H9 (cell line): ENCODE measurements around the gene KRTAP10-6. TPM values are rescaled to one million over a fixed set of nuclear protein-coding genes. Genes with fewer than 3 reads are reported as not detected.

Experiments used
- DNase-seq: peaks from one replicate; pipeline ENCODE4 v3.0.0-alpha.2; 2017
- H2AFZ ChIP-seq: one replicate; pipeline ENCODE4 v1.6.1; 2013; ENCODE audit warnings: mild to moderate bottlenecking, low read length, control low read depth, moderate library complexity
- H2AK5ac ChIP-seq: 2 replicates; pipeline ENCODE4 v1.6.1; 2013; ENCODE audit warnings: low read length, control low read depth, mixed read lengths; ENCODE audit not compliant: insufficient read length
- H2BK120ac ChIP-seq: one replicate; pipeline ENCODE4 v1.6.1; 2013; ENCODE audit warnings: low read depth, mild to moderate bottlenecking, low read length, control low read depth, inconsistent platforms; ENCODE audit not compliant: poor library complexity, severe bottlenecking
- H2BK12ac ChIP-seq: 2 replicates; pipeline ENCODE4 v1.6.1; 2013; ENCODE audit warnings: low read length, control low read depth, mixed read lengths, low read depth; ENCODE audit not compliant: insufficient read length
- H2BK15ac ChIP-seq: 2 replicates; pipeline ENCODE4 v1.6.1; 2013; ENCODE audit warnings: low read depth, low read length, control low read depth
- H2BK20ac ChIP-seq: one replicate; pipeline ENCODE4 v1.6.1; 2013; ENCODE audit warnings: low read depth, mild to moderate bottlenecking, low read length, control low read depth, inconsistent platforms; ENCODE audit not compliant: poor library complexity, severe bottlenecking
- H2BK5ac ChIP-seq: 2 replicates; pipeline ENCODE4 v1.6.1; 2013; ENCODE audit warnings: low read length, control low read depth, mixed read lengths; ENCODE audit not compliant: insufficient read length
- H3K14ac ChIP-seq: 2 replicates; pipeline ENCODE4 v1.6.1; 2013; ENCODE audit warnings: low read length, control low read depth; ENCODE audit not compliant: insufficient read depth
- H3K18ac ChIP-seq: 2 replicates; pipeline ENCODE4 v1.6.1; 2013; ENCODE audit warnings: low read depth, mild to moderate bottlenecking, mixed read lengths, low read length, control low read depth; ENCODE audit not compliant: insufficient read length
- H3K23ac ChIP-seq: 2 replicates; pipeline ENCODE4 v1.6.1; 2013; ENCODE audit warnings: low read length, control low read depth, mixed read lengths, low read depth; ENCODE audit not compliant: insufficient read length
- H3K23me2 ChIP-seq: 2 replicates; pipeline ENCODE4 v1.6.1; 2013; ENCODE audit warnings: low read depth, mild to moderate bottlenecking, mixed read lengths, low read length, control low read depth; ENCODE audit not compliant: insufficient read length, poor library complexity, severe bottlenecking
- H3K27ac ChIP-seq: 2 replicates; pipeline ENCODE4 v1.5.1; 2013; ENCODE audit warnings: low read length, control low read depth, mixed read lengths, low read depth; ENCODE audit not compliant: insufficient read length
- H3K27me3 ChIP-seq: 2 replicates; pipeline ENCODE4 v1.6.1; 2013; ENCODE audit warnings: low read length, control low read depth, inconsistent platforms; ENCODE audit not compliant: insufficient read depth
- H3K4ac ChIP-seq: 2 replicates; pipeline ENCODE4 v1.6.1; 2013; ENCODE audit warnings: low read depth, mild to moderate bottlenecking, control low read depth, inconsistent platforms, low read length, moderate library complexity
- H3K4me1 ChIP-seq: 2 replicates; pipeline ENCODE4 v1.6.1; 2013; ENCODE audit warnings: low read length, control low read depth, inconsistent platforms; ENCODE audit not compliant: insufficient read depth
- H3K4me2 ChIP-seq: 2 replicates; pipeline ENCODE4 v1.6.1; 2013; ENCODE audit warnings: low read length, control low read depth, mixed read lengths; ENCODE audit not compliant: insufficient read length, insufficient read depth
- H3K56ac ChIP-seq: 2 replicates; pipeline ENCODE4 v1.6.1; 2013; ENCODE audit warnings: low read depth, mild to moderate bottlenecking, mixed read lengths, low read length, control low read depth; ENCODE audit not compliant: insufficient read length
- H3K79me1 ChIP-seq: 2 replicates; pipeline ENCODE4 v1.6.1; 2013; ENCODE audit warnings: low read depth, mild to moderate bottlenecking, moderate library complexity, low read length, control low read depth, inconsistent platforms; ENCODE audit not compliant: insufficient read depth, poor library complexity, severe bottlenecking
- H3K79me2 ChIP-seq: 2 replicates; pipeline ENCODE4 v1.6.1; 2013; ENCODE audit warnings: low read length, control low read depth, inconsistent platforms; ENCODE audit not compliant: insufficient read depth
- H3K9ac ChIP-seq: 2 replicates; pipeline ENCODE4 v1.6.1; 2013; ENCODE audit warnings: low read length, control low read depth, mixed read lengths; ENCODE audit not compliant: insufficient read length; ENCODE audit errors: extremely low read depth
- H3K9me3 ChIP-seq: one replicate; pipeline ENCODE4 v1.6.1; 2013; ENCODE audit warnings: low read depth, low read length, inconsistent platforms; ENCODE audit not compliant: control insufficient read depth
- H3T11ph ChIP-seq: one replicate; pipeline ENCODE4 v1.6.1; 2013; ENCODE audit warnings: mild to moderate bottlenecking, low read length, control low read depth, inconsistent platforms
- H4K20me1 ChIP-seq: one replicate; pipeline ENCODE4 v1.6.1; 2013; ENCODE audit not compliant: control insufficient read depth, insufficient read length, insufficient read depth
- H4K5ac ChIP-seq: 2 replicates; pipeline ENCODE4 v1.6.1; 2013; ENCODE audit warnings: low read depth, mild to moderate bottlenecking, mixed read lengths, low read length, control low read depth; ENCODE audit not compliant: insufficient read length
- H4K8ac ChIP-seq: replicated peaks from 2 replicates; pipeline ENCODE4 v1.6.1; 2013; ENCODE audit warnings: low read length, control low read depth, mixed read lengths, low read depth; ENCODE audit not compliant: insufficient read length
- H4K91ac ChIP-seq: 2 replicates; pipeline ENCODE4 v1.6.1; 2013; ENCODE audit warnings: low read depth, mild to moderate bottlenecking, moderate library complexity, mixed read lengths, low read length, control low read depth; ENCODE audit not compliant: insufficient read length
- H3K27ac Mint-ChIP-seq, 3 experiments: 2 replicates in 2 of 3; 3 replicates in 1 of 3; pipeline ENCODE4 v1.8.0; 2020 to 2021; ENCODE audit warnings: mixed read lengths in 3 of 3, mild to moderate bottlenecking in 1 of 3, moderate library complexity in 1 of 3
- H3K27me3 Mint-ChIP-seq: 2 replicates; pipeline ENCODE4 v1.8.0; 2021; ENCODE audit warnings: low read depth, mild to moderate bottlenecking, moderate library complexity, mixed read lengths
- H3K36me3 Mint-ChIP-seq, 3 experiments: 2 replicates in 2 of 3; 3 replicates in 1 of 3; pipeline ENCODE4 v1.8.0; 2020 to 2021; ENCODE audit warnings: low read depth in 3 of 3, mixed read lengths in 3 of 3; ENCODE audit not compliant: insufficient read depth in 1 of 3
- H3K4me1 Mint-ChIP-seq, 2 experiments: 2 replicates each; pipeline ENCODE4 v1.8.0; 2020; ENCODE audit warnings: mixed read lengths in 2 of 2
- H3K4me3 Mint-ChIP-seq, 2 experiments: 2 replicates in 1 of 2; 3 replicates in 1 of 2; pipeline ENCODE4 v1.8.0; 2020 to 2021; ENCODE audit warnings: mild to moderate bottlenecking in 2 of 2, mixed read lengths in 2 of 2, moderate library complexity in 1 of 2
- H3K9me3 Mint-ChIP-seq, 2 experiments: 2 replicates in 1 of 2; 3 replicates in 1 of 2; pipeline ENCODE4 v1.8.0; 2020; ENCODE audit warnings: mild to moderate bottlenecking in 2 of 2, mixed read lengths in 2 of 2, moderate library complexity in 1 of 2
- CTCF ChIP-seq: fragments of 200-600 bp; sonication (generic); conservative IDR thresholded peaks from 3 replicates; pipeline ENCODE4 v1.8.0; 2021; ENCODE audit warnings: antibody characterized with exemption, mild to moderate bottlenecking
- WGBS: extraction: QIAGEN DNeasy Blood & Tissue Kit; methylation state at CpG from one replicate; pipeline ENCODE4 v1.1.7; 2013; ENCODE audit warnings: missing lambda C conversion rate, low lambda C conversion rate, mixed read lengths; ENCODE audit not compliant: insufficient read length; ENCODE audit errors: extremely low coverage; 5-methylcytosine and 5-hydroxymethylcytosine counted together
- total RNA-seq: library from RNA; stranded (reverse); gene quantifications from 2 replicates; pipeline ENCODE4 v1.2.1, GENCODE V29; 2021

The KRTAP10-6 gene
- total RNA-seq, 1 experiment from 2014 or later, result not detected

DNA sequence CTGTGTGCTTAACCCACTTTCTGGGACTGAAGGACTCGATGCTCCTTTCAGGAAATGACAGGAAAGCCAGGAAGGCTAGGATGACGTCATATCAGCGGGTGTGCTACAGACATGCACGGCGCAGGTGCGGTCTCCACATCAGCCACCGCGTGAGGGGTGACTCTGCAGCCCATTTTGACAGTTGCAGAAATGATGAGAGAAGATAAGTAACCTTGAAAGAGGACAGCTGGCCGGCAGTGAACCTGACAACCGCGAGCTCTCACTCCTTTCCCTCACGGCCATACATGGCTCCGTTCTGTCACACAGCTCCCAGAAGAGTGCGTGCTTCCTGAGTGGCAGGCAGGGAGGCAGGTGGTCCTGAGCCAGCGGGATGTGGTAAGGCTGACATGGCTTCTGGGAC is 10.2 kb downstream of the KRTAP10-6 start:
- Histone ChIP-seq H3K27me3 (no peaks in the 10 kb centered on the region), H3K14ac (no peak overlapping the region), H2AK5ac (no peak overlapping the region), H4K91ac (no peak overlapping the region), H3K4me2 (no peak overlapping the region), H3K9ac (no peak overlapping the region), H3K79me1 (no peaks in the 10 kb centered on the region), H4K8ac (no peak overlapping the region), H2BK5ac (no peak overlapping the region), H2BK120ac (no peak overlapping the region), H3T11ph (no peak overlapping the region), H3K79me2 (no peaks in the 10 kb centered on the region), H3K27ac (no peak overlapping the region), H3K23ac (no peak overlapping the region), H2BK12ac (no peak overlapping the region), H3K9me3 (no peaks in the 10 kb centered on the region), H3K4ac (no peak overlapping the region), H3K18ac (no peak overlapping the region), H2AFZ (no peak overlapping the region), H4K20me1 (no peaks in the 10 kb centered on the region), H2BK20ac (no peak overlapping the region), H4K5ac (no peak overlapping the region), H3K23me2 (no peaks in the 10 kb centered on the region), H2BK15ac (no peak overlapping the region), H3K4me1 (no peaks in the 10 kb centered on the region), H3K56ac (no peak overlapping the region)
- peaks cover 12 to 22% of the 10 kb centered on the region in 2 experiments for H3K9me3 Mint-ChIP-seq
- peaks cover 22 to 23% of the 10 kb centered on the region in 2 experiments for H3K4me1 Mint-ChIP-seq
- no peak overlapping the region for H3K27ac Mint-ChIP-seq
- no peak overlapping the region for H3K4me3 Mint-ChIP-seq
- peaks cover 14% of the 10 kb centered on the region for H3K27me3 Mint-ChIP-seq
- H3K36me3 Mint-ChIP-seq, result peaks cover 0 to 24% (median 6%) of the 10 kb centered on the region in 3 experiments; a peak in 5 of 7 replicates
- peak; percentile 21 for DNase-seq
- no peak for TF ChIP-seq CTCF
- WGBS, result no CpG with 5 or more reads among the region's 15 CpGs
